ENCODE results near the gene TBC1D22B. TPM values are rescaled to one million over a fixed set of nuclear protein-coding genes. Genes with fewer than 3 reads are reported as not detected.

TBC1D22B gene
- total and polyA plus RNA-seq, 2 donors (not counting 3 experiments of a cell fraction or from before 2014, with no cell fraction given): 13.1 to 13.6 TPM

DNA sequence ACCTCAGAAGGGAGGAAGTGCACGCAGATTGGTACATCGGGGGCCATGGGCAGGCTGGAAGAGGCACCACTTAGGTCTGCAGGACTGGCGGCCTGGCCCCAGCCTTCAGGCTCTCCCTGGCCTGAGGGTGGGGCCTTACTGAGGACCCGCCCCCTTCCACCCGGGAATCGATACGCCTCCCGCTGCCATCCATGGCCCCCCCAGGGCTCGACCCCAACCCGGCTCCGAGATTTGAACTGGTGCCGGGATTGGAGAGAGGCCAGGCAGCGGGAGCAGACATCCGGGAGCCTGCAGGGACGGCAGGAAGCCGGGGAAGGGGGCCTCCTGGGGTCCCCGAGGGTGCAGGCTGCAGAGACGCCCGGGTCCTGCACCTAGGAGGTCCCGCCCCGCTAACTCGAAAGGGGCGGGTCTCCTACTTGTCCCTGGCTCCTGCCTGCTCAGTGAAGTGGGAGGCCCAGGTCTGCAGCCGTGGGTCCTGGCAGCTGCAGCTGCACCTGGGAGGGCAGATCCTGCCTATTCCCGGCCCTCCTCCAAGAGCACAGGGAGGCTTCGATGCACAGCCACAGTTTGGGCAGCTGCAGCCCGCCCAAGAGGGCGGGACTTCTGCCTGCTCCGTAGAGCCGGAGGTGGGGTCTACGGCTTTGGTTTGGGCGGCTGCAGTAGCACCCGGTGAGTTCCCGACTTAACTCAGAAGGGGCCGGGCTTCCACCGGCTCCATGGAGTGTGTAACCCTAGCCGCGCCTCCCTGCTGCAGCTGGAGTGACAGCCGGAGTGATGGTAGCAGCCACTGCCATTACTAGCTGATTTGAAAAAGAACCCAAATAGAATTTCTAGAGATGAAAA is 35.2 kb upstream of the TBC1D22B start:
- H3K9ac ChIP-seq (replicated peaks; ENCODE audit: extremely low read depth, insufficient read depth, low read length): peak overlapping the region; percentile 8
- dilution Hi-C loops (cut with MboI; ENCODE audit: extremely low pct_ligation_motif_present, low sequenced_read_pairs) (no loop called here), intact Hi-C loops (cut with micrococcal nuclease) (loop anchor here (2.0 kb wide), 3 partner anchors 18 to 92 kb away; partner anchors contain the start of gene TMEM217)
- POLR2A ChIA-PET: no interaction called here
- no peaks in the 10 kb centered on the region for H3K27me3 ChIP-seq (ENCODE audit: control insufficient read depth in 2 of 2, insufficient read depth in 2 of 2, low read length in 2 of 2)
- CTCF ChIA-PET: interaction anchor here (0.7 to 1.8 kb wide), 5 partner anchors 9 to 204 kb away, joined by 3 to 6 read pairs (median 4); no protein-coding TSS in a partner anchor
- H3K36me3 ChIP-seq (ENCODE audit: control insufficient read depth in 2 of 2, extremely low read depth in 1 of 2, insufficient read depth in 2 of 2, low read length in 2 of 2): no peaks in the 10 kb centered on the region
- H4K20me1 ChIP-seq (replicated peaks; ENCODE audit: control insufficient read depth, extremely low read depth, insufficient read depth, low read length): no peaks in the 10 kb centered on the region
- H2AFZ ChIP-seq (ENCODE audit: low read depth, low read length): peak overlapping the region; percentile 77
- peak overlapping the region; percentile 57 for H3K4me2 ChIP-seq (ENCODE audit: insufficient read depth, low read length)
- H3K79me2 ChIP-seq (ENCODE audit: control insufficient read depth, insufficient read depth, low read length): no peaks in the 10 kb centered on the region
- H3K27ac ChIP-seq (ENCODE audit: insufficient read depth, low read depth, low read length): no peak overlapping the region
- H3K4me1 ChIP-seq (ENCODE audit: control insufficient read depth, extremely low read depth, insufficient read depth, low read length): peaks cover 7% of the 10 kb centered on the region
- H3K9me3 ChIP-seq (replicated peaks; ENCODE audit: control insufficient read depth, insufficient read depth, low read length): no peaks in the 10 kb centered on the region
- DNase-seq (ENCODE audit: low read depth, low spot score) (peak; percentile 86), FAIRE-seq (peak; percentile 85)
- no TSS peak for BruUV-seq (replicated peaks)
- TF ChIP-seq, protein P1, sequence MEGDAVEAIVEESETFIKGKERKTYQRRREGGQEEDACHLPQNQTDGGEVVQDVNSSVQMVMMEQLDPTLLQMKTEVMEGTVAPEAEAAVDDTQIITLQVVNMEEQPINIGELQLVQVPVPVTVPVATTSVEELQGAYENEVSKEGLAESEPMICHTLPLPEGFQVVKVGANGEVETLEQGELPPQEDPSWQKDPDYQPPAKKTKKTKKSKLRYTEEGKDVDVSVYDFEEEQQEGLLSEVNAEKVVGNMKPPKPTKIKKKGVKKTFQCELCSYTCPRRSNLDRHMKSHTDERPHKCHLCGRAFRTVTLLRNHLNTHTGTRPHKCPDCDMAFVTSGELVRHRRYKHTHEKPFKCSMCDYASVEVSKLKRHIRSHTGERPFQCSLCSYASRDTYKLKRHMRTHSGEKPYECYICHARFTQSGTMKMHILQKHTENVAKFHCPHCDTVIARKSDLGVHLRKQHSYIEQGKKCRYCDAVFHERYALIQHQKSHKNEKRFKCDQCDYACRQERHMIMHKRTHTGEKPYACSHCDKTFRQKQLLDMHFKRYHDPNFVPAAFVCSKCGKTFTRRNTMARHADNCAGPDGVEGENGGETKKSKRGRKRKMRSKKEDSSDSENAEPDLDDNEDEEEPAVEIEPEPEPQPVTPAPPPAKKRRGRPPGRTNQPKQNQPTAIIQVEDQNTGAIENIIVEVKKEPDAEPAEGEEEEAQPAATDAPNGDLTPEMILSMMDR (IDR thresholded peaks at IDR 0.05; ENCODE audit: extremely low read depth in 1 of 2, insufficient read depth in 1 of 2, low read depth in 1 of 2, low read length in 2 of 2): no peak
- TF ChIP-seq GATA2 (IDR thresholded peaks at IDR 0.05; ENCODE audit: insufficient read depth, insufficient read length, low read depth, low read length): no peak
- no peak for TF ChIP-seq JUN (IDR thresholded peaks at IDR 0.05; ENCODE audit: borderline replicate concordance, insufficient read depth, insufficient read length, low read depth)
- no peak for TF ChIP-seq POLR2AphosphoS5 (IDR thresholded peaks at IDR 0.05; ENCODE audit: insufficient read depth, low read depth, low read length)
- TF ChIP-seq FOS (IDR thresholded peaks at IDR 0.05; ENCODE audit: borderline replicate concordance, insufficient read depth, low read length): no peak
- TF ChIP-seq, protein P2, sequence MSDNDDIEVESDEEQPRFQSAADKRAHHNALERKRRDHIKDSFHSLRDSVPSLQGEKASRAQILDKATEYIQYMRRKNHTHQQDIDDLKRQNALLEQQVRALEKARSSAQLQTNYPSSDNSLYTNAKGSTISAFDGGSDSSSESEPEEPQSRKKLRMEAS (IDR thresholded peaks at IDR 0.05; ENCODE audit: insufficient read depth, insufficient read length): no peak
- TF ChIP-seq EZH2 (IDR thresholded peaks at IDR 0.05; ENCODE audit: borderline replicate concordance, low read depth, low read length, severe bottlenecking): no peak
- no peak for TF ChIP-seq POLR2A (IDR thresholded peaks at IDR 0.05; ENCODE audit: low read depth, low read length)
- no peak for TF ChIP-seq MYC (IDR thresholded peaks at IDR 0.05; ENCODE audit: low read depth, low read length)
- H3K9me1 ChIP-seq (replicated peaks; ENCODE audit: control insufficient read depth, extremely low read depth, insufficient read depth, low read length): no peaks in the 10 kb centered on the region
- H3K4me3 ChIP-seq (replicated peaks in 1 of 3; ENCODE audit: insufficient read depth in 1 of 3, low read depth in 1 of 3, low read length in 3 of 3): peak overlapping the region; percentile 8 to 43 (median 31)

All from endothelial cell of umbilical vein (primary cell).